ENCODE data around the gene ASB3.
A peak's percentile ranks its signal among the peaks of the same experiment; 100 is the strongest.
"Not testable (repeated sequence)": the region's sequence is repeated elsewhere in the genome, so short reads cannot be mapped to it uniquely, and the experiment has no call there.

Gene ASB3, protein sequence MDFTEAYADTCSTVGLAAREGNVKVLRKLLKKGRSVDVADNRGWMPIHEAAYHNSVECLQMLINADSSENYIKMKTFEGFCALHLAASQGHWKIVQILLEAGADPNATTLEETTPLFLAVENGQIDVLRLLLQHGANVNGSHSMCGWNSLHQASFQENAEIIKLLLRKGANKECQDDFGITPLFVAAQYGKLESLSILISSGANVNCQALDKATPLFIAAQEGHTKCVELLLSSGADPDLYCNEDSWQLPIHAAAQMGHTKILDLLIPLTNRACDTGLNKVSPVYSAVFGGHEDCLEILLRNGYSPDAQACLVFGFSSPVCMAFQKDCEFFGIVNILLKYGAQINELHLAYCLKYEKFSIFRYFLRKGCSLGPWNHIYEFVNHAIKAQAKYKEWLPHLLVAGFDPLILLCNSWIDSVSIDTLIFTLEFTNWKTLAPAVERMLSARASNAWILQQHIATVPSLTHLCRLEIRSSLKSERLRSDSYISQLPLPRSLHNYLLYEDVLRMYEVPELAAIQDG

DNA sequence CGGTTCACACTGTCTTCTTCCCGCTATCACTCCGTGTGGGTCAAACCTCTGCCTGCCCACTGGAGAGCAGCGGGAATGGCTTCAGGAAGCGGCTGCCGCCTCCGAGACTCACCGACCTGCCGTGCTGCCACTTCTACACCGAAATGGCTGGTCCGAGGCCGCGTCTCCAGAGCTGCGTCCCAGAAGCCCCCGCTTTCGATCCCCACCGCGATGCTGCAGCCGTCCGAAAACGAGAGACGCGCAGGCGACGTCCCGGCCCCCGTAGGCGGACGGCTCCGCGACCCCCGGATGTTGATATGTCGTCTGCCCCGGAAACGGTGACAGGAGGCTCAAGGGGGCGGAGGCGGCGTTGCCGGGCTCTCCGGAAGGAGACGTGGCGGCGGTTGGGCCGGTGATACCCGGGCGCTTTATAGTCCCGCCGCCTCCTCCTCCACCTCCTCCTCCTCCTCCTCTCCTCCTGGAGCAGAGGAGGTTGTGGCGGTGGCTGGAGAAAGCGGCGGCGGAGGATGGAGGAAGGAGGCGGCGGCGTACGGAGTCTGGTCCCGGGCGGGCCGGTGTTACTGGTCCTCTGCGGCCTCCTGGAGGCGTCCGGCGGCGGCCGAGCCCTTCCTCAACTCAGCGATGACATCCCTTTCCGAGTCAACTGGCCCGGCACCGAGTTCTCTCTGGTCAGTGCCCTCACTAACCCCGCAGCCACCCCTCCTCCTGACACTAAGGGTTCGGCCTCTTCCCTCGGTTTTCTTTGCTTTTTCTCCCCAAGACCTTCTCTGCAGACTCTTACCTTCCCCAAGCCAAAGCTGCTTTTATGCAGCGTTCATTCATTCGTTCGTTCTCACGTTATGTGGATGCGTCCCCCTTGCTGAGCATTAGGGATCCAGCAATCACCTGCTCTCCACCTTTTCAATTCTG lies at the start of gene ASB3, which contains the start of gene ERLEC1:
ASB3 (minus strand) TSS at position 249 of the 909 bp plus-strand sequence. CDS start 21,381 bp downstream, outside the sequence.
ERLEC1 (plus strand) TSS at position 340 of the 909 bp plus-strand sequence; CDS start at position 507, 167 bp downstream.
- Mint-ChIP-seq H3K36me3 (ENCODE audit: low read depth) (peaks cover 47% of the 10 kb centered on the region), H3K4me3 (peak within 1 kb of the TSS; percentile 87), H3K9me3 (no peaks in the 10 kb centered on the region), H3K4me1 (ENCODE audit: low read depth) (peaks cover 51% of the 10 kb centered on the region), H3K27me3 (no peaks in the 10 kb centered on the region), H3K27ac (peak within 1 kb of the TSS; percentile 90)
- peak; percentile 88 for DNase-seq

DNA sequence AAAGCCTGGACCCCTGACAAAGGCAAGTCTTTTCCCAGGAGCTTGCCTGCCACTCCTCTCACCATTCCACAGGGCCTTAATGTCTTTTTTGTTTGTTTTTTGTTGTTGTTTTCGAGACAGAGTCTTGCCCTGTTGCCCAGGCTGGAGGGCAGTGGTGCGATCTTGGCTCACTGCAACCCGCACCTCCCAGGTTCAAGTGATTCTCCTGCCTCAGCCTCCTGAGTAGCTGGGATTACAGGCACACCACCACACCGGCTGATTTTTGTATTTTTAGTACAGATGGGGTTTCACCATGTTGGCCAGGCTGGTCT lies 43.2 kb upstream of the ASB3 start:
- peaks cover 28% of the 10 kb centered on the region for H3K36me3 Mint-ChIP-seq (ENCODE audit: low read depth)
- DNase-seq; H3K4me3 Mint-ChIP-seq; H3K9me3 Mint-ChIP-seq; H3K27ac Mint-ChIP-seq; H3K4me1 Mint-ChIP-seq (ENCODE audit: low read depth); H3K27me3 Mint-ChIP-seq: not testable (repeated sequence)

DNA sequence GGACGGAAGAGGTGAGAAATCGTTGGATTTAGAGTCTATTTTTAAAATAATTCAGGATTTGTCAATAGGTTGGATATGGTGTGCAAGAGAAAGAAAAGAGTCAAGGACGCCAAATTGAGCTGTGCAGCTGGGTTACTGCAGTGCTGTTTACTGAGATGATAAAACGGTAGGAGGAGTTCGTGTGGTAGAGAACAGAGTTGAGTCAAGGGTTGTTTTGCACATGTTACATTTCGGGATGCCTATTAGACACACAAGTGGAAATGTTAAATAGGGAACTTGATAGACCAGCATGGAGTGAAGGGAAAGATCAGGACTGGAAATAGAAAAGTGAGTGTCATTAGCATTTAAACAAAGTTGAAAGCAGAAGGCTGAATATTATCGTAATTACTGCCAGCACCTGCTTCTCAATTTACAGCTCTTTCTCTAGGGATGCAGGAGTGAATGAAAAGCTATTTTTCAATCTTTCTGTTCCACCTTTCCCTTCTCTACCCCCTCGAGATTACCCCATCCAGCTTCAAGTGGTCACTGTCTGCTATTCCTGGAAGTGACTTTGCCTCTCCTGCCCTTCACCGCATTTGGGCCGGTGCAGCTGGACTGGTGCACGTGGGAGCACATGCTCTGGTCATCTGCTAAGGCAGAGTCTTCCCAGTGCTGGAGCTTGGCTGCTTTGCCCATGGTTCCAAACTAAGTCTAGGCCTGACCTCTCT lies 42.7 kb upstream of the ASB3 start:
- DNase-seq, result no peak
- no peak overlapping the region for H3K27ac Mint-ChIP-seq
- H3K36me3 Mint-ChIP-seq (ENCODE audit: low read depth), result peaks cover 23% of the 10 kb centered on the region
- H3K9me3 Mint-ChIP-seq, result no peaks in the 10 kb centered on the region
- no peaks in the 10 kb centered on the region for H3K4me1 Mint-ChIP-seq (ENCODE audit: low read depth)
- H3K27me3 Mint-ChIP-seq, result no peaks in the 10 kb centered on the region
- H3K4me3 Mint-ChIP-seq, result no peak overlapping the region

DNA sequence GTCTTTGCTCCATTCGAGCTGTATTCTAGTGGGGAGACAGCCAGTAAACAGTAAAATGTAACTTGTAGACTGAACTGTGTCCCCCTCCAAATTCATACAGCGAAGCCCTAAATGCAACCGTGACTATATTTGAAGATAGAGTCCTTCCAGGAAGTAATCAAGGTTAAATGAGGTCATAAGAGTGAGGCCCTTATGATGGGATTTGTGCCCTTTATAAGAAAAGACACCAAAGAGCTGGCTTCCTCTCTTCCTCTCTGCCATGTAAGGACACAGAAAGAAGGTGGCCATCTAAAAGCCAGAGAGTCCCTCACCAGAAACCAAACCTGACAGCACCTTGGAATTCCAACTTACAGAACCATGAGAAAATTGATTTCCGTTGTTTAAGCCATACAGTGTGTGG lies 41.6 kb upstream of the ASB3 start:
- peaks cover 15% of the 10 kb centered on the region for H3K36me3 Mint-ChIP-seq (ENCODE audit: low read depth)
- no peak overlapping the region for H3K4me3 Mint-ChIP-seq
- H3K27ac Mint-ChIP-seq, result no peak overlapping the region
- DNase-seq, result no peak
- H3K9me3 Mint-ChIP-seq, result no peaks in the 10 kb centered on the region
- H3K27me3 Mint-ChIP-seq, result no peaks in the 10 kb centered on the region
- no peaks in the 10 kb centered on the region for H3K4me1 Mint-ChIP-seq (ENCODE audit: low read depth)

DNA sequence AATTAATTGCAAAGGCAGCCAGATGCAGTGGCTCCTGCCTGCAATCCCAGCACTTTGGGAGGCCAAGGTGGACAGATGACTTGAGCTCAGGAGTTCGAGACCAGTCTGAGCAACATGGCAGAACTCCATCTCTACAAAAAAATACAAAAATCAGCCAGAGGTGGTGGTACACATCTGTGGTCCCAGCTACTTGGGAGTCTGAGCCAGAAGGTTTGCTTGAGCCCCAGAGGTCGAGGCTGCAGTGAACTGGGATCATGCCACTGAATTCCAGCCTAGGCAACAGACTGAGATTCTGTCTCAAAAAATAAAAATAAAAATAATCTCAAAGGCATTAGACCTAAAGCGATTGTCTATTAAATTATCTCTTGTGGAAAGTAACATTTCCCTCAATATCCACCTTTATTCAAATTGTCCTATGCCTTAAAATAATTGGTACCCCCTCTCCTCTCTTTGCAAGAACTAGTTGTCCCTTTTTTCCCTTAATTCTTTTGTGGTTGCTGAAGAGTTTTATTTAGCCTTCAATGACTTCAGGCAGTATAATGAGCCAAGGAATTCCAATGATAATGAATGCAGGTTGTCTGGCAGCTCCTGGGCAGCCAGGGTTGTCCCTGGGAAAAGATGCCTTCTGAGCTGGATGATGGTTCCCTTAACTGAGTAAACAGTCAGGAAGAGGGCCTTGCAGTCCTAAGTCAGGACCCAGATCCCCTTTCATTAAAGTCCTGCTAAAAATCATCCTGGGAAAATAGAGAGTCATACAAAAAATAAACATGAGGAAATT lies 40.8 kb upstream of the ASB3 start:
- no peaks in the 10 kb centered on the region for H3K27me3 Mint-ChIP-seq
- no peaks in the 10 kb centered on the region for H3K9me3 Mint-ChIP-seq
- no peak overlapping the region for H3K27ac Mint-ChIP-seq
- no peaks in the 10 kb centered on the region for H3K4me1 Mint-ChIP-seq (ENCODE audit: low read depth)
- DNase-seq, result no peak
- no peak overlapping the region for H3K4me3 Mint-ChIP-seq
- H3K36me3 Mint-ChIP-seq (ENCODE audit: low read depth), result peaks cover 10% of the 10 kb centered on the region

DNA sequence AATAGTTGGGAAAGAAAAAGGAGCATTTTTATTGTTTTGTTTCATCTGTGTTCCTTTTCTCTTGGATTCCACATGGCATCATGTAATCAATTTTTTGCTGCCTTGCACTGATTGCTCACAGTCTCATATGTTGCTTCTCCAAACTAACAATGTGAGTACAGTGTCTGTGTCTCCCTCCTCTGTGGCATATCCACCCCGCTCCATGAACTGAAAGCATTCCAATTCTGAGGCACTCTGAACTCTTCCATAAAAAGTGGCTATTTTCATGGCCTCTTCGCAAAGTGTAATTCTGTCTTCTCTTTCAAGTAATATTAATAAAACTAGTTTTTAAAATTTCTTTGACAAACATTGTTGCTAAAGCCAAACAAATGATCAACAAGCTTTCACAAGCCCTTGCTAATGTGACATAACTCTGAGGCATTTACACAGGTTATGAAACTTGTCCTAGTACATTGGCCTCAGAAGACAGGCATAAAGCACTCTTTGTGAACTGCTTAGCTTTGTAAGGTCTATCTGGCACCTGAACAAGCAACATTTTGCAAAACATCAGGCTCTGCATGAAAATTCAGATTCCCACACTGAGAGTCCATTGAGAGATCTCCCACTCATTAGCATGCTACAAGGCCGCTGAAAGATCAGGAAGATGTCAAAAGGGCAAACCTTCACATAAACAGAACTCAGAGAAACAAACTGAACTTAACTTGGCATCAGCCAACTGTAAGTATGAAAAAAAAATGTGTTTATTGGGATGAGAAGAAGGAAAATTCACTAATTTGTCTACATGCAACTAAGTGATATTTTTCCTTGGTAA lies 40.0 kb upstream of the ASB3 start:
- no peaks in the 10 kb centered on the region for H3K4me1 Mint-ChIP-seq (ENCODE audit: low read depth)
- H3K9me3 Mint-ChIP-seq, result no peaks in the 10 kb centered on the region
- no peak for DNase-seq

DNA sequence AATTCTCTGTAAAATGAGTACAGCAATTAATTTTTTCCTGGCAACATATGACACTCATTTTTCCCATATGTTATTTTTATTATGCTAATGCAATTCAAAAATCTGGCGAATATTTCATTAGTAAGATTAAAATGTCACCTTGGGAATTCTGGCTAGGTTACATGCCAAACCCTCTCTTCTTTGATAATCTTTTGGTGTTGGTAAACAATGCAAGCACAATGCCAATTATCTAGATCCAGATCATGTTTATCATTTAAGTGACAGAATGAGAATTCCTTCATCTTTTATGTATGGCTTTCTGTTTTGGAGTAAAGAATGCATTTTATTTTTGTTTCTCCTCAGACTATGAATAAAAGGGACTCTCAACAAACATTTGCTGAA lies 39.3 kb upstream of the ASB3 start:
- Mint-ChIP-seq H3K36me3 (ENCODE audit: low read depth) (peaks cover 3% of the 10 kb centered on the region), H3K27ac (no peak overlapping the region), H3K9me3 (no peaks in the 10 kb centered on the region), H3K4me1 (ENCODE audit: low read depth) (no peaks in the 10 kb centered on the region), H3K27me3 (no peaks in the 10 kb centered on the region), H3K4me3 (no peak overlapping the region)
- DNase-seq, result no peak

More for the DNA sequence above, 40.0 kb upstream of the ASB3 start:
- H3K4me3 Mint-ChIP-seq, result no peak overlapping the region
- H3K27ac Mint-ChIP-seq, result no peak overlapping the region
- H3K27me3 Mint-ChIP-seq, result no peaks in the 10 kb centered on the region
- H3K36me3 Mint-ChIP-seq (ENCODE audit: low read depth), result peaks cover 9% of the 10 kb centered on the region

DNA sequence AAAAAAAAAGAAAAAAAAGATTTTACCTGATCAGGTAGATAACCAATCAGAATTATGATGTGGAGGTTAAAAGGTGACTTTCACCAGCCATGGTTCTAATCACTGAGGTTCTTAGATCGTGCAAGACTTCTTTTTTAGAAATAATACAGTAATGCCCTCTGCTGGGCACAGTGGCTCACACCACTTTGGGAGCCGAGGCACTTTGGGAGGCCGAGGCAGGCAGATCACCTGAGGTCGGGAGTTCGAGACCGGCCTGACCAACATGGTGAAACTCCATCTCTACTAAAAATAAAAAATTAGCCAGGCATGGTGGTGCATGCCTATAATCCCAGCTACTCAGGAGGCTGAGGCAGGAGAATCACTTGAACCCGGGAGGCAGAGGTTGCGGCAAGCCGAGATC lies 36.9 kb upstream of the ASB3 start:
- not testable (repeated sequence) for H3K27ac Mint-ChIP-seq; H3K27me3 Mint-ChIP-seq; DNase-seq; H3K4me3 Mint-ChIP-seq; H3K9me3 Mint-ChIP-seq; H3K4me1 Mint-ChIP-seq (ENCODE audit: low read depth)
- peaks cover 20% of the 10 kb centered on the region for H3K36me3 Mint-ChIP-seq (ENCODE audit: low read depth)

DNA sequence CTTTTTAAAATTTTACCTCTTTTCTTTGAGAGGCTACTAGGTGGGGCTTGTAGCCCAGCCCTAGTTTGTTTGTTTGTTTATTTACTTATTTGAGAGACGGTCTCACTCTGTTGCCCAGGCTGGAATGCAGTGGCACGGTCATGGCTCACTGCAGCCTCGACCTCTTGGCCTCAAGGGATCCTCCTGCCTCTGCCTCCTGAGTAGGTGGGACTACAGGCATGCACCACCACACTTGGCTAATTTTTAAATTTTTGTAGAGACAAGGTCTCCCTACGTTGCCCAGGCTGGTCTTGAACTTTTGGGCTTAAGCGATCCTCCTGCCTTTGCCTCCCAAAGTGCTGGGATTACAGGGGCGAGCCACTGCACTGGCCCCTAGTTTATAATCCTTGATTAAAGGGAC lies 35.1 kb upstream of the ASB3 start:
- no peak for DNase-seq
- H3K4me1 Mint-ChIP-seq (ENCODE audit: low read depth), result no peaks in the 10 kb centered on the region
- no peak overlapping the region for H3K4me3 Mint-ChIP-seq
- no peaks in the 10 kb centered on the region for H3K9me3 Mint-ChIP-seq
- no peak overlapping the region for H3K27ac Mint-ChIP-seq
- peaks cover 31% of the 10 kb centered on the region for H3K36me3 Mint-ChIP-seq (ENCODE audit: low read depth)
- H3K27me3 Mint-ChIP-seq, result no peaks in the 10 kb centered on the region

DNA sequence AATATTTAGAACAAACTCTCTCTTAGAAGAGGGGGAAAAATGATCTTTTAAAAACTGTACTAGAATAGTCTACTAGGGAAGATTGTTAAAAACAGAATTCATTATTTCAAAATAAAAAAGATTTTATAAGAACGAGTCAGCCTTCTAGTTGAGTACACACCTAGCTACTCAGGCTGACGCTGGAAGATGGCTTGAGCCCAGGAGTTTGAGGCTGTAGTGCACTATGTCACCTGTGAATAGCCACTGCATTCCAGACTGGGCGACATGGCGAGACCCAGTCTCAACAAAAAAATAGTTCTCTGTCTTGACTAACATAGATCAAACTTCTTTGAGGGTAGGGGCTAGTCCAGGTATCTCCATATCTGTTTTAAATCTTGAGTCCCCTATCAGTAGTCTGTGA lies 34.0 kb upstream of the ASB3 start:
- H3K27me3 Mint-ChIP-seq, result no peaks in the 10 kb centered on the region
- H3K9me3 Mint-ChIP-seq, result no peaks in the 10 kb centered on the region
- H3K36me3 Mint-ChIP-seq (ENCODE audit: low read depth), result peaks cover 40% of the 10 kb centered on the region
- no peak overlapping the region for H3K4me3 Mint-ChIP-seq
- no peak for DNase-seq
- no peak overlapping the region for H3K27ac Mint-ChIP-seq
- no peaks in the 10 kb centered on the region for H3K4me1 Mint-ChIP-seq (ENCODE audit: low read depth)

DNA sequence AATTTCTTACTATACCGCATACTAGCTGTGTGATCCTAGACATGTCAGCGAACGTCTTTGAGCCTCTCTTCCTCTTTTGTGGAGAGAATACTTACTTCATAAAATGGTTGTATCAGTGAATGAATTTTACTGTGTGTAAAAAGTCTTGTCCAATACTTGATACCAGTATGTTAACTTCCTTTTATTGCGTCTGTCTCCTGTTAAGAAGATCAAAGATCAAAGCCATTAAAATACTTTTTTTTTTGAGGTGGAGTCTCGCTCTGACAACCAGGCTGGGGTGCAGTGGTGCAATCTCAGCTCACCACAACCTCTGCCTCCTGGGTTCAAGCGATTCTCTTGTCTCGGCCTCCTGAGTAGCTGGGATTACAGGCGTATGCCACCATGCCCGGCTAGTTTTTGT lies 33.3 kb upstream of the ASB3 start:
- Mint-ChIP-seq H3K27ac (no peak overlapping the region), H3K4me1 (ENCODE audit: low read depth) (no peaks in the 10 kb centered on the region), H3K4me3 (no peak overlapping the region), H3K36me3 (ENCODE audit: low read depth) (peaks cover 47% of the 10 kb centered on the region), H3K27me3 (no peaks in the 10 kb centered on the region), H3K9me3 (no peaks in the 10 kb centered on the region)
- no peak for DNase-seq

DNA sequence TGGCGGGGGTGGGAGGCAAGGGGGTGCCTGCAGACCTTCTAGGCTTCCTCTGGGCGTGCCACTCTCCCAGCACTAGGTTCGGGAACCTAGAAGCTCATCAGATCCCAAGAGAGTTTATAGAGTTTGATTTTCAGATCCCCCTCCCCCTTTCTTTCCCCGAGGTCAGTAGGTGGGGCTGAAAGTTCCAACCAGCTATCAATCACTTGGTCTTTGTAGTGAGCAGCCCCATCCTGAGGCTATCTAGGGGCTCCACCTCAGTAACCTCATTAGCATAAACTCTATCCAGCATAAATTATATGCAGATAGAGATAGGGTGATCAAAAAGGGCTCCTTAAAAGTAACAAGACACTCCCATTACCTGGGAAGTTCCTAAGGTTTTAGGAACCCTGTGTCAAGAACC lies 32.9 kb upstream of the ASB3 start:
- Mint-ChIP-seq H3K27me3 (no peaks in the 10 kb centered on the region), H3K4me3 (no peak overlapping the region), H3K9me3 (no peaks in the 10 kb centered on the region), H3K4me1 (ENCODE audit: low read depth) (no peaks in the 10 kb centered on the region), H3K36me3 (ENCODE audit: low read depth) (peaks cover 49% of the 10 kb centered on the region), H3K27ac (no peak overlapping the region)
- DNase-seq, result no peak

DNA sequence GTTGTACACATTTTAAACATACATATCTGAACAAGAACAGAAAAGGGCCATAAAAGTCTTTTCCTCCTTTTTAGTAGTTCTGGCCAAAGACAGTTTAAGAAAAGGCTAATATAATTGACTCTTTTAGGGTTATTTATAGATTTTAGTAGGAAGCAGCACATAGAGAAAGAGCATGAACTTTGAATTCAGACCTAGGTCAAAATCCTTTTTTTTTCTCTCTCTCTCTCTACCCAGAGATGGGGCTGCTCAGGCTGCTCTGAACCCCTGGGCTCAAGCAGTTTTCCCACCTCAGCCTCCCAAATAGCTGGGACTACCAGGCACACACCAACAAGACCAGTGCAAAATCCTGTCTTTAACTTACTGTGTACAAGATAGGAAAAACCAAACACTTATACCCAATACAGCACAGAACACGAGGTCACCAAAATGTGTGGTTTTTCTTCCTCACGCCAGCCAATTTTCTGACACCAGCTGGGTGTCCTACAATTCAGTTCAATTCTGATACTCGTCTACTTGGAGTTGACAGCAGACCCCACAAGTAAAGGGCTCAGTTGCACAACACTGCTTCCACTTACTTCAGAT lies 32.2 kb upstream of the ASB3 start:
- Mint-ChIP-seq H3K4me1 (ENCODE audit: low read depth) (no peaks in the 10 kb centered on the region), H3K27me3 (no peaks in the 10 kb centered on the region), H3K4me3 (no peak overlapping the region), H3K36me3 (ENCODE audit: low read depth) (peaks cover 53% of the 10 kb centered on the region), H3K27ac (no peak overlapping the region), H3K9me3 (no peaks in the 10 kb centered on the region)
- DNase-seq, result no peak
